K562 (cell line): ENCODE results near the gene HAP1.

Experiments
- CHD2 ChIP-seq: IDR thresholded peaks from 2 replicates; pipeline ENCODE4 v1.6.1; 2011; ENCODE audit warnings: low read depth, low read length
- ETS1 ChIP-seq: conservative IDR thresholded peaks from 2 replicates; pipeline ENCODE4 v1.6.1; 2011; ENCODE audit warnings: low read depth, mild to moderate bottlenecking, low read length; ENCODE audit not compliant: control insufficient read depth
- KLF16 ChIP-seq: IDR thresholded peaks from 2 replicates; pipeline ENCODE4 v1.6.1; 2016; ENCODE audit warnings: antibody characterized with exemption
- MAX ChIP-seq: sonication (generic); formaldehyde crosslinking; IDR thresholded peaks from 2 replicates; pipeline ENCODE4 v1.9.0; 2022; ENCODE audit warnings: mild to moderate bottlenecking, missing genetic modification reagents
- OTX1 ChIP-seq: fragments of 450-650 bp; formaldehyde crosslinking; IDR thresholded peaks from 2 replicates; pipeline ENCODE4 v1.4.0; 2022; ENCODE audit warnings: mild to moderate bottlenecking
- ZFP1 ChIP-seq: fragments of 450-650 bp; formaldehyde crosslinking; IDR thresholded peaks from 2 replicates; pipeline ENCODE4 v1.4.0; 2020; ENCODE audit warnings: mild to moderate bottlenecking, mixed read lengths
- ZFP36 ChIP-seq: fragments of 150-350 bp; IDR thresholded peaks from 2 replicates; pipeline ENCODE4 v1.6.1; 2018; ENCODE audit warnings: low read length, low read depth; ENCODE audit not compliant: partially characterized antibody
- ZNF707 ChIP-seq: fragments of 250-450 bp; sonication (Bioruptor Pico); conservative IDR thresholded peaks from 2 replicates; pipeline ENCODE4 v1.8.0; 2022; ENCODE audit warnings: inconsistent platforms, mild to moderate bottlenecking, moderate library complexity
- TF ChIP-seq, protein P1 (sequence below), 3 experiments: IDR thresholded peaks in 2 of 3; conservative IDR thresholded peaks in 1 of 3; 2 replicates each; pipeline ENCODE4 v1.5.1; 2011 to 2012; ENCODE audit warnings: low read length in 3 of 3, mild to moderate bottlenecking in 3 of 3, control low read depth in 2 of 3, improper control_type of control experiment in 1 of 3, inconsistent platforms in 1 of 3, low read depth in 1 of 3, mixed read lengths in 1 of 3, moderate library complexity in 1 of 3; ENCODE audit not compliant: insufficient read depth in 2 of 3

DNA sequence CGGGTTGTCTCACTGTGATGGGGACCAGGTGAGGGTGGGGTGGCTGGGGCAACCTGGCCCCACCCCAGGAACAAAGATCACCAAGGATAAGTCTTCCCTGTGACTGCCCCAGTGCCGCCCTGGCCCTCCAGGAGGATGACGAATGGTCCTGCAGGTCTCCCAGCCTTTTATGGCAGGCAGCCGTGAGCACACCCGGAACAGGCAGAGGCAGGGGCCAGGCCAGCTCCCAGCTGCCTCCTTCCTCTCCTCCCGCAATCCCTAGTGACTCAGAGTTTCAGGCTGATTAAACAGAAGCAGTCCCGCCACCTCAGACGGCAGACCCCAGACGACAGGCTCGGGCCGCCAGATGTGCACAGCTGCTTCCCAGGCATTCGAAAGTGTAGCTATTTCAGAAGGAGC lies 38.7 kb upstream of the HAP1 start:
- no peak for TF ChIP-seq KLF16
- TF ChIP-seq, protein P1, sequence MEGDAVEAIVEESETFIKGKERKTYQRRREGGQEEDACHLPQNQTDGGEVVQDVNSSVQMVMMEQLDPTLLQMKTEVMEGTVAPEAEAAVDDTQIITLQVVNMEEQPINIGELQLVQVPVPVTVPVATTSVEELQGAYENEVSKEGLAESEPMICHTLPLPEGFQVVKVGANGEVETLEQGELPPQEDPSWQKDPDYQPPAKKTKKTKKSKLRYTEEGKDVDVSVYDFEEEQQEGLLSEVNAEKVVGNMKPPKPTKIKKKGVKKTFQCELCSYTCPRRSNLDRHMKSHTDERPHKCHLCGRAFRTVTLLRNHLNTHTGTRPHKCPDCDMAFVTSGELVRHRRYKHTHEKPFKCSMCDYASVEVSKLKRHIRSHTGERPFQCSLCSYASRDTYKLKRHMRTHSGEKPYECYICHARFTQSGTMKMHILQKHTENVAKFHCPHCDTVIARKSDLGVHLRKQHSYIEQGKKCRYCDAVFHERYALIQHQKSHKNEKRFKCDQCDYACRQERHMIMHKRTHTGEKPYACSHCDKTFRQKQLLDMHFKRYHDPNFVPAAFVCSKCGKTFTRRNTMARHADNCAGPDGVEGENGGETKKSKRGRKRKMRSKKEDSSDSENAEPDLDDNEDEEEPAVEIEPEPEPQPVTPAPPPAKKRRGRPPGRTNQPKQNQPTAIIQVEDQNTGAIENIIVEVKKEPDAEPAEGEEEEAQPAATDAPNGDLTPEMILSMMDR (IDR thresholded peaks at IDR 0.05 in 2 of 3, conservative IDR thresholded peaks at IDR 0.05 in 1 of 3; ENCODE audit: insufficient read depth in 2 of 3, low read depth in 1 of 3, low read length in 3 of 3) = no peak
- TF ChIP-seq OTX1 (CRISPR knock-in tag) = no peak
- TF ChIP-seq CHD2 = no peak
- no peak for TF ChIP-seq ZNF707 (CRISPR knock-in tag)
- no peak for TF ChIP-seq ETS1
- TF ChIP-seq ZFP36 = no peak
- no peak for TF ChIP-seq MAX (CRISPR knock-in tag)
- no peak for TF ChIP-seq ZFP1 (CRISPR knock-in tag)
